Hematopoietic multipotent progenitor cell treated with erythropoietin and hydrocortisone succinate and interleukin-3 and kit ligand, for 17 days (in vitro differentiated cells): Measurements from ENCODE around the gene SMIM35.

Experiments used
- DNase-seq: peaks from one replicate; pipeline ENCODE4 v3.0.0-alpha.2; 2015; ENCODE audit warnings: low spot score

The SMIM35 gene

DNA sequence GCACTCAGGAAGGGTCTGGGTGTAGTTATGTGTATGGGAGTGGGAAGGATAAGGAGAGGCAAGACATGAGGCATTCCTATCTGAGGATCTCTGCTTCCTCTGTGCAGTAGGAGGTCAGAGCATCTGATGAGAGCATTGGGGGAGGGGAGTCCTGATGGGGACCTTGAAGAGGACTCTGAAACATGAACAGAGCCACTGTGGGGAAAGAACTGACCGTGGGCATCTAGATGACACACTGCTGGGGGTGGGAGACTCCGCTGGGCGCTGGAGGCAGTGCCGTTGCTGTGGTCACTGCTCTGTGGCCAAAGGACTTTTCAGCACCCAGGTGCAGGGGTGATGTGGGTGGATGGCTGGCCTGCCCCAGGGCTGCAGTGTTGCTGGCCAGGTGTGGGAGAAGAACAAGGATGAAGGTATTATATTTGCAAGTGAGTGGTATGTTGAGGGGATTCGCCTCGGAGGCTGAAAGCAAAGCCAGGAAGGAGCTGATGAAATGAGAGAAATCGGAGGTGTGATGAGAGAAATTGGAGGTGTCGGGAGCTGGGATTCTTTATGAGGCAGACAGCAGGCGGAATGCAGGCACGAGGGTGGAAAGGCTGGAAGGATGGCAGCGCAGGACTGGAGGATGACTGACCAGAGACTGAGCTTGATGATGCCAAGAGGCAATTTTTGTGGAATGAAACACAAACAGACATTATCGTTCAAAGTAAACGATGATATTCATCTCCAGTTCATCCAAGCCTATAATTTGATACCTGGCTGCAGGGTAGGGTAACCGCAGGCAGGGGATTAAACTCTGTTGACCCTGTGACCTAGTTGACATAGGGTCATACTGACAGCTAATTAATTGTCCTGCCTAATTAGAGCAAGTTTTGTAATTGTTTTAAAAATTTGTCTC is 29.3 kb downstream of the SMIM35 start:
- DNase-seq, result no peak

DNA sequence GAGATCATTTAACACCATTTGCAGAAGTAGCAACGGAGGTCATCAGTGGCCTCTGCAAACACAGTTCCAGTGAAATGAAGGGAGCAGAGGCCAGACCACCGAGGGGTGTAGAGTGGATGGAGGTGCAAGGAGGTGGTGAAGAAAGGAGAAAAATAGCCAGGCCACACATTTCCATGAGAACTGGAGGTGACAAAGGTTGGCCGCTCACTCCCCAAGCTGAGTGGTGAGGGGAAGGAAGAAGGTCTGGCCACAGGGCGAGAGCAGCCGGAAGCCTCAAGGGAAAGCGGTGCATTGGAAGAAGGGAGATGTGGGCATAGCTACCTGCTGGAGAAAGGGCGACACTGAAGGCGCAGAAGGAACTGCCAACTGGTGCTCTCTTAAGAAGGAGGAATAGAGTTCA is 30.0 kb downstream of the SMIM35 start:
- DNase-seq, result no peak

DNA sequence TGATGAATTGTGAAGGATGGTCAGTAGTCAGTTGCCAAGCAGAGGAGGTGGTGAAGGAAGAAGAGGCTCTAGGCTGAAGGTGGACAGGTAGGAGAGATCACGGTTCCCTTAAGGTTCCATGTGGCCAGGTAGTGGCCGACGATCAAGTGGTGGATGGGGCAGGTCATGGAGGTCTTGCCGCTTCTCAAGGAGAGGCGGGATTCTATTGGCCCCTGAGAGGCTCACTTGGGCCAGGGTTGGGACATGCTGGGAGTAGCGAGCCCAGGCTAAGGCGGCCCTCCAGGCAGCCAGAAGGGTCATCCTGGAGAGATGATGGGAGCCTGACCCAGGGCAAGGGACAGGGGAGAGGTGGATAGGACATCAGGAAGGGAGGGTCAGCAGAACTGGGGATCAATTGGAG is 30.8 kb downstream of the SMIM35 start:
- no peak for DNase-seq

DNA sequence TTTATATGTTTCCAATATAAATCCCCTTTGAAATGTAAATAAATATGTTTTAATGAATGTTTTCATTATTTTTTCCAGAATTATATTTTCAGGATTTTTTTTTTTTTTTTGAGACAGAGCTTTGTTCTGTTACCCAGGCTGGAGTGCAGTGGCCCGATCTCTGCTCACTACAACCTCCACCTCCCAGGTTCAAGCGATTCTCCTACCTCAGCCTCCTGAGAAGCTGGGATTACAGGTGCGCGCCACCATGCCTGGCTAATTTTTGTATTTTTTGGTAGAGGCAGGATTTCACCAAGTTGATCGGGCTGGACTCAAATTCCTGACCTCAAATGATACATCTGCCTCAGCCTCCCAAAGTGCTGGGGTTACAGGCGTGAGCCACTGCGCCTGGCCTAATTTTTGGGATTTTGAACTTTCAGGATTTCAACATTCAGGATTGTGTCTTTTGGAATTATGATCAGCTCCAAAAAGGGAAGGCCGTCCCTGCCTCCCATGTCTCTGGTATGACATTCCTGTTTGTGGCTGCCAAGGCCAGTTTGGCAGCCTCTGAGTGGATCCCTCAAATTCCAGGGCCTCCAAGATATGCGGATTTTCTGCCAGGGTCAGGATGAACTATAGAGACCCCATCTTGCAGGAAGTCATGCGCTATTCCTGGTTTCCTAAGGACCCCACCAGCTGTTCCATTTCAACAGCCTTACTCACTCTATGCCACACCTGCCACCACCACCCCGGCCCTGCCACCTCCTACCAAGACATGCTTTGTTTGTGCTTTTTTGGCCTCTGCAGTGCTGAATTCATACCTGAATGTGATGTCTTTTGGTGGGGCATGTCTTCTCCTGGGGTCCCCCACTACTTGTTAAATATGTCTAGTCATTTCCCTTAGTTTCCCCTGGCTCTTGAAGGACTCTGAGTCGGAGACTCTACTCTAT is 31.8 kb downstream of the SMIM35 start:
- DNase-seq, result no peak

DNA sequence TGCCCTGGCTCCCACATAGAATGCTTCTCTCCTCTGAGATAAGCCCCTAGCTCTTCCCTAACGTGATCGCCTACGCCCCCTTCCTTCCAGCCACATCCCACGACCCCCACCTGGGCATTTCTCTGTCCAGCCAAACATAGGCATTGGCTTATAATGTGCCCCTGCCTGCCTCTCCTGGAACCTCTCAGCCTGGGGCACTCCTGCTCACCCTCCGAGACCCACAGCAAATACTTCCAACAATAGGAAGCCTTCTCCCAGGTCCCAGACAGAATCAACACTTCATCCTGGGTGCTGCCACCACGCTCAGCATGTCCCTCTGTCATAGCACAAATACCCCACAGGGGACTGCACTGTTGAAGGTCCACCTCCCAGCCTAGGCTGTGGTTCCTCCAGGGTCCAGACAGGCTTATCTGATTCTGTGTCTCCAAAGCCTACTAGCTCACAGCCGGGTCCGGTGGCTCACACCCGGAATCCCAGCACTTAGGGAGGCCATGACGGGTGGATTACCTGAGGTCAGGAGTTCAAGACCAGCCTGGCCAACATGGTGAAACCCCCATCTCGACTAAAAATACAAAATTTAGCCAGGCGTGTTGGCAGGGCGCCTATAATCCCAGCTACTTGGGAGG is 34.1 kb downstream of the SMIM35 start:
- no peak for DNase-seq

DNA sequence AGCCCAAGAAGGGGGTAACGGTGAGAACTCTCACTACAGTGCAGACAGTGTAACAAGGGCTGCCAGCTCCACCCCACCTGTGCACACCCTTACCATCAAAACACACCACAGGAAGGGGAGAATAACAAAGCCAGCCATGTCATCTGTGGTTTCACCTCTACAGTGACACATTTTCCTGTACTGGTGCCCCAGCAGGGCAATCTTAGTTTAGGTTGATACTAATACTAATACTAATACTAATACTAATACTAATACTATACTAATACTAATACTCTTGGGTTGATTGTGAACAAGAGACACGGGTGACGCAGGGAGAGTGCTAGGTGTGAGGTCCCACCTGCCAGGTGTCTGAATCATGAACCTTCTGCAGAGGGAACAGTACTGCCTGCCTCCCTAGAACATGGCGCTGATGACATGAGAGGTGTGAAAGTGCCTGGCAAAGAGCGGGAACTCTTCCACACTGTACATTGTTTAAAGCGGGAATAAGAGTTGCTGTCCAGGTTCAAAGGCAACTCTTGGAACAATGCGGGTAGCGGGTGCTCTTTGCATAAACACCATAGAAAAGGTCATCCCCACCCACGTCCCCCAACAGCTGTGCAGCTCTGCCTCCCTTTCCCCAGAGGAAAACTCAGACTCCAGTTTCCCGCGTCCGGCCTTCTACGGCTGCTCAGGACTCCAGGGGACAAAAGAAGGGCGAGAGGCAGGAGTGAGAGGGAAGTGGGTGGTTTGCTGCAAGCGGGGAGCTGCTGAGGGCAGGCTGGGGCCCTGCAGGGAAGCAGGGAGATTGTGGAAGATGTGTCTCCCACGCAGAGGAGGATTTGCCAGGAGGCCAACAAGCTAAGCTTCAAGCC is 34.9 kb downstream of the SMIM35 start:
- DNase-seq, result no peak

DNA sequence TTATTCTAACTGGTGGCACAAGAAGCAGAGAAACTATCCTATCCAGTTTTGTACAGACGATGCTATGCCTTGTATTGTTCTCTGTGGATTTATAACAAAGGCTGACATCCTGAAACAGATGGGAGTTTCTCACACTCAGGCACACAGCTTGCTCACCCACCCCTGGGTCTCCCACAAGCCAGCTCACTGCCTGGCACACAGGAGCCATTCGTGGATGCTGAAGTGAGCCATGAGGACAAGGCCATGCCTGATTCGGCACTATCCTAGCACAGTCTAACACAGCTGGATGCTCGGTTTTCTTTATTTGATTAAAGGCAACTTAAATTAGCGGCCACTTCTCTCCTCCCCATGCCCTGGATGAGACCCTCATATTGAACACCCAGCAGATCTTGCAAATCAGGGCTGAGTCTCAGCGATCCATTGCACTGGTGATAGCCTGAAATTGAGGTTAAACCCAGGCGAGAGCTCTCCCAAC is 35.6 kb downstream of the SMIM35 start:
- no peak for DNase-seq

DNA sequence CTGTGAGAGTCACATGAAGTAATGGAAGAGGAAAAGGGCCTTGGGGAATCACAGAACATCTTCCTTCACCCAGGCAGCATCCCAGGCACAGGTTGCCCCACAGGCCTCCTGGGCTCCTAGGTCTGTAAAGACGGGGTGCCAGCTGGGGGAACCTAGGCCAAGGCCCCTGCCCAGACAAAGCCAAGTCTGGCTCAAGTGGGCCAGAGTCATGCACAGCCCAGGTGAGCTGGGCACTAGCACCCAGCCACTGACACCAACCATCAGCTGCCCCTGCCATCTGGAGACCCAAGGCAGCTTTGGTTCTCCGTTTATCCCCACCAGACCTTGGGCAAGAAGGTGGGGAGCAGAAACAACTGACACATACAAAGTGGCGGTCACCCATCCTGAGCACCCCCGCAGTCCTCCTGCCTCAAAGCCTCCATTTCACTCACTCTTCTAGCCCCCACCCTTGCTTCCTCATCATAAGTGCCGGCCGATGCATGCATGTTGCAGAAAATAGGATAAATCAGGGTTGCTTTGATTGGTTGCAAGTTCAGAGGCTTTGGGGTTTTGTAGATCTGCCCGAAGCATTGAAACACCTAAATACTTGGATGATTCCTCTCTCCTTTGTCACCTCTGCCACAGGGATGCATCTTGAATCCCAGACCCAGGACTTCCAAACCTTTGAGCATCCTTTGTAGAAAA is 36.4 kb downstream of the SMIM35 start:
- DNase-seq, result no peak

DNA sequence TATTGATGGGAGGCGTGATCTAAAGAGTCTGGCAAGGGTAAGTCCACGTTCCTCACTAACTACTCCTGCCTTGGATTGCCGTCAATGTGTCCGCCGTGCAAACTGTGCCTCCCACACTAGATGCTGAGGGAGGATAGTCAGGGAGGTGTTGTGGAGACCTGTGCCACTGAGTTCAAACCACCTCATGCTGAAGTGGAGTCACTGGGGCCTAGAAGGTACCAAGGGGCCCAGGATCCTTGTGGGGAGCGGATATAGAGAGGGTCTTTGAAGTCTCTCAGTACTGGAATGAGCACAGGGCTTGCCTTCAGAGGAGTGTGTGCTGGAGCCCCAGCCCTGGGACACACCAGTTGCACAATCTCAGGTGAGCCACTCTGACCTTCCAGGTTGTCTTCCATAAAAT is 37.0 kb downstream of the SMIM35 start:
- no peak for DNase-seq

DNA sequence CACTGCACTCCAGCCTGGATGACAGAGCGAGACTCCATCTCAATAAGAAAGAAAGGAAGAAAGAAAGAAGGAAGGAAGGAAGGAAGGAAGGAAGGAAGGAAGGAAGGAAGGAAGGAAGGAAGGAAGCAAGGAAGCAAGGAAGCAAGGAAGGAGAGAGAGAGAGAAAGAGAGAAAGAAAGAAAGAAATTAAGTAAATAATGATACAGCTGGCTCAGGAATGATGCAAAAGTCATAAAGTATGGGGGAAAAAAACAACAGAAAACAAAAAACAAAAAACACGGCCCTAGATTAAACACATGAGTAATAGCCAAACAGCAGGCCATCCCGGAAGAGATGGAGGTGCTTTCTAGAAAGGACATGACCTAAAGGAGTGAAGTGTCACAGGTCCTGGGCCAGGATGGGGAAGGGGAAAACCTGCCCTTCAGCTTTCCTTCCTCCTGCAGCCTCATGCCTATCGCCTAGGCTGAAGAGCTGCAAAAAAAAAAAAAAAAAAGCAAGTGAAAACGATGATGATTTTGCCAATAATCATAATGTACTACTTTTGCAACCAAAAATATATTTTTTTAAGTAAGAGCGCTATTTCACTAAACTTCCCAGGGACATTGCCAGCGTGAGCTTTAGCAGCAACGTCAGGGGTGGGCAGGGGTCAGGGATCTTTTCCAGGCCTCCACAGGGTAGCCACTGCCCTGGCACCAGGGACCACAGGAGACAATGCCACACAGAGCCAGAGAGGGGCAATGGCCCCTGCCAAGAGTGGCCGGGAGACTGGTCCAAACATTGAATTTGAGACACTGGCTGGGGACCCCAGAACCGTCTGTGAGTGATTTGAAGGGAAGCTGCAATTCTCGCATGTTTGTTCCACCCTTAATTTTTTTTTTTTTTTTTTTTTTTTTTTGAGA is 38.0 kb downstream of the SMIM35 start:
- no peak for DNase-seq

DNA sequence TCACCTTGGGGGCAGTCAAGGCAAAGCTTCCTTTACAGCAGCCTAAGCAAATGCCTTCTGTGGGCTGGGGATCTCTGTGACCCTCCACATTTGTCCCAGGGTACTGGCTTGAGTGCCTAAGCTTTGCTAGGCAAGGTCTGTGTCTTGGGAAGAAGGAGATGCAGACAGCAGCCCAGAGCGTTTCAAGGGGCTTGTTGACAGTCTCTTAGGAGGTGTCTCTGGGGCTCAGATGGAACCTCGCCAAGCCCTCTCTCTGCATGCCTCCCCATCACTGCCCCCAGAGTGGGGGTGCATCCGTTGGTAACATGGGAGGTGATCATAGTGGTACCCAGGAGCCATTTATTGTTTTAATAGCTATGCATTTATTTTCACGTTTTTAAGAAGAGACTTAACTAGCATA is 39.0 kb downstream of the SMIM35 start:
- DNase-seq, result no peak

DNA sequence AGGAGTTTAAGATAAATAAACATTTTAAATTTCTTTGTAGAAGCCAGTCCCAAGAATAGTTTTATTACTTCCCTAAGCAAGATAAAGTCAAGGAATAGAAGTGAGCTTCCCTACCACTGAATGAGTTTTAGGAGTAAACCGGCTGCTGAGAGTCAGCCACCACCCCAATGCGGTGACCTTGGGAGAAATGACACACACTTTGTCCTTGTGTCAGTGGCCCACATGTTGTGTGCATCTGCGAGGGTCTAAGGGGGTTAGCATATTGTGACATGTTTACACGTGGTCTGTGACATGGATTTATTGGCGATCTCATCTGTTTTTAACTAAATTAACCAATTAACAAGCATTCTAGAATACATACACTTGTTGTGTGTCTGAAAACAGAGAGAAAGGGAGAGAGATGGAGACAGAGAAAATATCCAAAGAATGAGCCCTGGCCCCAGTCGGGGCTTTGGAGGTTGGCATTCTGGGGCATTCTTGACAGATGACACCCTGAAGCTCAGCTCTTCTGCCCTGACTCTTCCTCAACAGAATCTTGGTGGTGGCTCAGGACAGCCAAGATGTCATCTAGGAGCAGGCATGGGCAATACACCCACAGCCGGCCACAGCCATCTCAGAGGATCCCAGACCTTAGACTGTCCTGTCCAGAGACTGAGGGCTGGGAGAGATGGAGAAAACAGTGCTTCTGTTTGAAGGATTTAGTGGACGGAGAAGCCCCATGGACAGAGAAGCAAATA is 39.6 kb downstream of the SMIM35 start:
- DNase-seq, result no peak

DNA sequence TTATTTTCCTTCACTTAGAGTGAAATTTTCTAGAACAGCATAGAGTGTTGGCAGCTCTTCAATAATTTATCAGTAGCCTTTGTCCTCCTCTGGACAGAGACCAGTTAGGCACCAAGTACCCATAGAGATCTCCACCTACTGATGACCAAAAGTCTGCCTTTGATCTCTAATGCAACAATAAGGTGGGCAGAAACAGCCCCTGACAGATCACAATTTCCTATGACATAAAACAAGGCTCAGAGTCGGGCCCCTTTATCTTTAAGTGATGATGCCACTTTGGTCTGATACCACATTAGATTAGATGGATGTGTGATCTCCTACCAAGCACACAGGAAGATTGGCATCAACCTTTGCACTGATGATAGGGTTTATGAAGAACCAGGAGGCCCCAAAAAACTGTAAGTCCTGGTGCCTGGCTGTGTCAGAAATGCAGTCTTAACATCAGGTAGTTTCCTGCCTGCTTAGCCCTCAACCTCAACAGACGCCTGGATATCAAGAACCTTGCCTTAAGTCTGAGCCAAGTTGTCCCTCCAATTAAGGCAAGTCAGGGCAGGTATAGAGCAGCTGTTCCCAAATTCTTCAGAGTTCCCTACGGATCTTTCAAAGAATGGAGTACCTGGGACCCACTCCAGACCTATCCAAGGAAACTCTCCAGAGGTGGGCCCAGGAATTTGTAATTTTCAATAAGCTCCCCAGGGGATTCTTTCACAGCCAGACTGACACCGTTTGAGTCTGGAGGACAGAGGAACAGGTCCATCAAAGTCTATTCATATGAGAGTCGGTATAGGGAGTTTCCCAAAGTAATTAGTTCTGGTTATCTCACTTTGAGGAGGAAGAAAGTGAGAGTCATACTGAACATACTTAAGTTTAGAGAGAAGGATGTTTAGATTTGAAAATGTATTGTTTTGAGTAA is 40.5 kb downstream of the SMIM35 start:
- no peak for DNase-seq

DNA sequence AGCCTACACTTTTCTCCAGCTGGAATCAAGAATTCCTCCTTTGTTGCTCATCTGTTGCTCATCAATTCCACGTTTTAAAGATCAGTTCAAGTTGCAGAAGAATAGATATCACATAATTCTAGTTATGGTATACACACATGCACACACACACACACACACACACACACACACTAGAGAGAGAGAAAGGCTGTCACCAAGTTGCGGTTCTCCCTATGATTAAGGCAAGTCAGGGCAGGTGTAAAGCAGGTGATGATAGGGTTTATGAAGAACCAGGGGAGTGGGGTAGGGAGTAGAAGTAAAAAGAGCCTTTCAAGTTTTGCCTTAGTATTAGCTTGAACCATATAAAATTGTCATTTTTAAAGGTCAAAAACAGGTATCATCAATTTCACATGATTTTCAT is 41.6 kb downstream of the SMIM35 start:
- DNase-seq, result no peak

DNA sequence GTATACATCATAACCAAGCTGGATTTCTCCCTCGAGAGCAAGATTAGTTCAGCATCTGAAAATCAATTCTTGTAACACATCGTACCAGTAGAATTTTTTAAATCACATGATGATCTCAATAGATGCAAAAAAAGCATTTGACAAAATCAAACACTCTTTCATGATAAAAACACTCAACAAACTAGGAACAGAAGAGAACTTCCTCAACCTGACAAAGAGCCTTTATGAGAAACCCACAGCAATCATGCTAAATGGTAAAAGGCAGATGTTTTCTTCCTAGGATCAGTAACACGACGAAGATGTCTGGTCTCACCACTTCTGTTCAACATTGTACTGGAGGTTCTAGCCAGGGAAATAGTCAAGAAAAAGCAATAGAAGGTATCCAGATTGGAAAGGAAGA is 44.0 kb downstream of the SMIM35 start:
- DNase-seq, result no peak

DNA sequence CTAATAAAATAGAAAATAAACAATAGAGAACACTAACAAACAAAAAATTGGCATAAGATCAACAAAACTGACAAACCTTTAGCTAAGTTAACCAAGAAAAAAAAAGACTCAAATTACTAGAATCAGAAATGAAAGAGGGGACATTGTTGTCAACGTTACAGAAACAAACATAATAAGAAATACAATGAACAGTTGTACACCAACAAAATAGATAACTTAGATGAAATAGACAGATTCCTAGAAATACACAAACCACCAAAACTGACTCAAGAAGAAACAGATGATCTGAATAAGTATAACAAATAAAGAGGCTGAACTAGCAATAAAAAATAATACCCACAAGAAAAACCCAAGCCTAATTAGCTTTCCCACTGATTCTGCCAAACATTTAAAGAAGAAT is 44.6 kb downstream of the SMIM35 start:
- DNase-seq, result no peak

DNA sequence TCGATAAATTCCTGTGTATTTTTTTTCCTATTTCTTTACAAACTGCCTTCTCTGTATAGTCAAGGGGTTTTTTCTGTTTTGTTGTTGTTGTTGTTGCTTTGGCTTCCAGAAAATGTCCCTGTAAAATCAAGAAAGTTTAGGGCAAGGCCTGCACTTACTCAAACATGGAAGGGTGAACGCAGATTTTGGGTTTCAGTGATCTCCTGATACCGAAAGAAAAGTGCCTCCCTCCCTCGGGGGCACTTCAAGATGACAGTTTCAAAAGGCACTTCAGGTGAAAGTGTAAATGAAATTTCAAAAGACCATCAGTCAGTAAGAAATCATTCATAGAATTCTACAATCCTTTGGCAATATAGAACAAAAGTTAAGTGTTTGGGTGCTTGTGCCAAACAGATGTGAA is 53.3 kb downstream of the SMIM35 start:
- DNase-seq, result no peak

DNA sequence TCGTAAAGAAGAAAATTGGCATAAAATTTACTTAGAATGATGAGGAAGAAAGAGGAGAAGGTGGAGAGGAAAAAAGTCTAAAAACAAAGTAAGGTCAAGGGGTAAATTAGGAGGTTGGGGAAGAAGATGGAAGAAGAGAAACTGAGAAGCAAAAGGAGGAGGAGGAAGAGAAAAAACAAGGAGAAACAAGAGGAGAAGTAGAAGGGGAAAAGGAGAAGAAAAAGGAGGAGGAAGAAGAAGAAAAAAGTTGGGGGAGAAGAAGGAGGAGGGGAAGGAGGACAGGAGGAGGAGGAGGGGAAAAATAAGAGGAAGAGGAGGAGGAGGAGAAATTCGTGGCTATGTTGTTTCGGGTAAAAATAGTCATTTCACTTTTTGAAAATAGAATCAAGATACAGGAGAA is 58.1 kb downstream of the SMIM35 start:
- no peak for DNase-seq
